G401 (cell line): ENCODE data around the gene MARK3. TPM values are rescaled to one million over a fixed set of nuclear protein-coding genes. Genes with fewer than 3 reads are reported as not detected.

Experiments used
- DNase-seq: peaks from one replicate; pipeline ENCODE4 v3.0.0-alpha.2; 2015; ENCODE audit warnings: low spot score
- in situ Hi-C: cut with HindIII; loops from 2 replicates; pipeline ENCODE4 v1.10.0; 2016; ENCODE audit warnings: low sequenced_read_pairs, mixed read lengths
- total RNA-seq: library from RNA; depleted of rRNA; stranded (reverse); fragments of >200 nt; shearing (Covaris generic); gene quantifications from 2 replicates; pipeline ENCODE4 v1.2.3, GENCODE V29; 2014

MARK3 gene
- total RNA-seq, 1 experiment from 2014 or later: 84.8 TPM

DNA sequence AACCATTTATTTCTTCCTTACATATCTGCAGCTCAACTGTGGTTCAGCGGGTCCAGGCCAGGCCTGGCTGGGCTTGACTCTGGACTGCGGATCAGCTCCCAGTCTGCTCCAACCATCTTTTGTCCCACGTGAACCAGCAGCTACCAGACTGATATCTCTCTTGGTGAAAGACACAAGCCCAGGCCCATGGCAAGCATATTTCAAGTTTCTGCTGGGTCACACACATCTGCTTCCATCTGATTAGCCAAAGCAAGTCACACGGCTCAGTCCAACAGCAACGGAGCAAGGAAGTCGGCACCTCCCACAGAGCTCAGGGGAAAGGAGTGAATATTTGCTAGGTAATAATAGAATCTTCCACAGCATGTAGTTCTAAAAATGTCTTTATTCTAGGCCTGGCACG, 24.7 kb upstream of the MARK3 start:
- DNase-seq: no peak
- in situ Hi-C loops: no loop called here

DNA sequence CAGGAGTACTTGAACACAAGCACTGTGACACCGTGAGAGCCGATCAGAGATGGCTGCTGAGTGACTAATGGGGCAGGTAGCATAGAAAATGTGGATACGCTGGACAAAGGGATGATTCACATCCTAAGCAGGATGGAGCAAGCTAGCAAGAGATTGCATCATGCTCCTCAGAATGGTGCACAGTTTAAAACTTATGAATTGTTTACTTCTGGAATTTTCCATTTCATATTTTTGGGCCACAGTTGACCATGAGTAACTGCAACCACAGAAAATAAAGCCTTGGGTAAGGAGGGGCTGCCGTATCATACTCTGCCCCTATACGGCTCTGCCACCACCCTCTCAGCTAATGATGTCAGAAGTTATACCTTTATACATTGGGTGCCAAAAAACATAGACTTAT, 23.3 kb upstream of the MARK3 start:
- no peak for DNase-seq
- in situ Hi-C loops: no loop called here

DNA sequence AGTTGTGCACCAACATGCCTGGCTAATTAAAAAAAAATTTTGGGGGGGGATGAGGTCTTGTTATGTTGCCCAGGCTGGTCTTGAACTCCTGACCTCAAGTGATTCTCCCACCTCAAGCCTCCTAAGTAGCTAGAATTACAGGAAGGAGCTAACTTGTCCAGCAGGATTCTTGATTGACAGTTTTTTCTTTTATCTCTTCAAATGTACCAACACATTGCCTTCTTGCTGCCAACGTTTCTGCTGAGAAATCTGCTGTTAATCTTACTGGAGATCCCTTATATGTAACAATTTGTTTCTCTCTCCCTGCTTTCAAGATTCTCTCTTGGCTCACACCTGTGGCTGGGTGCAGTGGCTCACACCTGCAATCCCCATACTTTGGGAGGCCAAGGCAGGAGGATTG, 22.4 kb upstream of the MARK3 start:
- no peak for DNase-seq
- in situ Hi-C loops: no loop called here

DNA sequence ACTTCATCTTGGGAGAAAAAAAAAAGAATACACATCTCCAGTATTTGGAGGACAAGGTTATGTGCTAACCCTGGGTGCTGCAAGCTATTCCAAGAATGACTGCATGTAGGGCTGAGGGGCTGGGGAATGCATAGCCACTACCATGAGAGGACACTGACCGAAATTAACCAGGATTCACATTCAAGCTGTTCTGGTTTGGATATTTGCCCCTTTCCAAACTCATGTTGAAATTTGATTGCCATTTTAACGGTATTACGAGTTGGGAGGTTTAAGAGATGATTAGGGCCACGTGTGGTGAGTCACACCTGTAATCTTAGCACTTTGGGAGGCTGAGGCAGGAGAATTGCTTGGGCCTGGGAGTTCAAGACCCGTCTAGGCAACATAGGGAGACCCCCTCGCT, 18.5 kb upstream of the MARK3 start:
- in situ Hi-C loops: no loop called here
- no peak for DNase-seq

DNA sequence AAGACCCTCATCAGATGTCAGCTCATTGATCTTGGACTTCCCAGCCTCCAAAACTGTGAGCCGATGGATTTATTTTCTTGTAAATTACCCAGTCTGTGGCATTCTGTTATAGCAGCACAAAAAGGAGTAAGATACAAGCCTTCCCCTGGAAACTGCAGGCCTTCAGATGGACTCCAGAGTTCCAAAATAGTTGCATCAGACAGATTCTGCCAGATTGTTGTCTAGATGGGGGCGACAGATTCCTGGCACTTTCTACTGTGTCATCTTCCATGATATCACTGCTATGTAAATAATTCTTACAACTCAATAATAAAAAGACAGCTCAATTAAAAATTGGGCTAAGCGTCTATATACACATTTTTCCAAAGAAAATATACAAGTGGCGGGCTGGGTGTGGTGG, 17.2 kb upstream of the MARK3 start:
- in situ Hi-C loops: no loop called here
- DNase-seq: no peak

DNA sequence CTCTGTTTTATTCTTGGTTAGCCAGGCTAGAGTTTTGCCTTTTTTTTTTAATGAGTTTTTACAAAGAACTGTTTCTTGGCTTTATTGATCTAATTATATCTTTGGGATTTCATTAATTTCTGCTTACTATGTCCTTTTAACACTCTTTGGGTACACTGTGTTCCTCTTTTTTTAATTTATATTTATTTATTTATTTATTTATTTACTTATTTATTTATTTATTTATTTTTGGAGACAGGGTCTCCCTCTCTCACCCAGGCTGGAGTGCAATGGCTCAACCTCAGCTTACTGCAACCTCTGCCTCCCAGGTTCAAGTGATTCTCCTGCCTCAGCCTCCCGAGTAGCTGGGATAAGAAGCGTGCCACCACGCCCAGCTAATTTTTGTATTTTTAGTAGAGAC, 15.1 kb upstream of the MARK3 start:
- DNase-seq: no peak
- in situ Hi-C loops: no loop called here

DNA sequence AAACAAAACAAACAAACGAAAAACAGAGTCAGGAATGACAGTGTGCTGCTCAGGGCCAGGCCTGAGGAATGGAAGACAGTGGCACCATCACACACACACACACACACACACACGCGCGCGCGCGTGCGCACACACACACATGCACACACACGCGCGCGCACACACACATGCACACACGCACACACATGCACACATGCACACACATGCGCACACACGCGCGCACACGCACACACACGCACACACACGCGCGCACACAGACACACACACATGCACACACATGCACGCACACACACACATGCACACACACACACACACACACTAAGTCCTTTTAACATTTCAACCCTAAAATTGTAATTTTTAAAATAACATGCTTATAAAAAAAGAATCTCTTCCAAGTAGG, 13.2 kb upstream of the MARK3 start:
- no peak for DNase-seq
- in situ Hi-C loops: no loop called here

DNA sequence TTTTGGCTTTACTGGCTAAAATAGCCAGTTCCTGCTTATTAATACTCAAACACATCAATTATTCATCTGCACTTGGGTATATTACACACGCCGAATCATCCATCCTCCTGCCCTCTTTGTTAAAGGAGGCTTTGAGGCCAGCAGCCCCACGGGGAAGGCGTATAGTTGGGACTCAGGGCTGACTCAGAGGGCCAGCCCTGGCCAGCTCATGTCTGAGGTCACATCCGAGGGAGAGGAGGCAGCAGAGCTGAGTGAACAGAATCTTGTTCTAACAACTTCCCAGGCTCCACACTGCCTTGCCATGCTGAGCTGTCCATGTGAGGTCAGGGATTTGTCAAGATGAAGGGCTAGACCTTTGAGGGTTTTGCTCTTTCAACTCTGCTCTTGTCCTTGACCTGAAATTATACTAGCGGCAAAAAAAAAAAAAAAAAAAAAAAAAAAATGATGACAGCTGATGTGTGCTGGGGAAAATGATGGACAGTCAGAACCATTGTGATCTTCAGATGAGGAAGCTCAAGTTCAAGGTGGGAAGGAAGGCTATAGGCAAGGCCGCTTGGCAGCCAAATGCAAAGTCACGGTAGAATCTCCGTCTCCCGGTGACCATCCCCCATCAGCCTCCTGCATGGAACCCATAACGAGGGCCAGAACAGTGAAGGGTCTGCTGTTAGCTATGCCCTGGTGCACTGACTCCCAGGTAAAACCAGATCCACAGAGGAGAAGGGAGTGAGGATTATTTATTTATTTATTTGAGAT, 12.5 kb upstream of the MARK3 start:
- in situ Hi-C loops: no loop called here
- DNase-seq: no peak

DNA sequence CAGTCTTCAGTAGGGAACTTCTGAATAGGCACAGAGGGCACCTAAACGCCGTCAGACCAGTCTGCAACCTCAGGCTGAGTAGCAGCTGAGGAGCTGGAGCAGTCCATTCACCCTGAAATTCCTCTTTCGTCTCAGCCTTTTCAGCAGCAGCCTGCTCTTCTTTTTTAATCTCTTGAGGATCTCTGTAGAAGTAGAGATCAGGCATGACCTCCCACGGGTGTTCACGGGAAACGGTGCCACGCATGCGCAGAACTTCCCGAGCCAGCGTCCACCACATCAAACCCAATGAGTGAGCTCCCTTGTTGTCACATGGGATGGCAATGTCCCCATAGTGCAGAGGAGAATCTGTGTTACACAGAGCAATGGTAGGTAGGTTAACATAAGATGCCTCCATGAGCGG, 11.1 kb upstream of the MARK3 start:
- in situ Hi-C loops: no loop called here

DNA sequence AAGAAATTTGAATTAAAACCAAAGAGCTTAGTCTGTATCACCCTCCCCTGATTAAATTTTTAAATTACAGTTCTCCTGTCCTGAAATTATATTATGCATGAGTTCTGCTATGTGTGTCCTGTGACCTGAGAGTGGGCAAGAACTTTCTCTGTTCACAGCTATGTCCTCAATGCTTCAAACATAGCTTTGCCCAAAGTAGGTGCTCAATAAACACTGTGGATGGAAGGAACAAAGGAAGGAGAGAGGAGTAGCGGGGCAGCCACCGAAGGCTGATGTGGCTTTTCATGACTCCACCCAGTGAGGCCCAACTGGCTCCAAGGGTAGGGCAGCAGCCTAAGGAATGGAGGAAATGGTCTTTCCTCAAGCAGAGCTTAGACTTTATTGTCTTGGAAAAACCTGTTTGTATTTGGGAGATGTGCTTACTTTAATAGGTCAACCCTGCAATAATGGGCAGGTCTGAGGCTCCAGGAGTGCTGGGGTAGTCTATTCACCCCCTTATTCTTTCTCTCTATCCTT, 7.6 kb upstream of the MARK3 start:
- no peak for DNase-seq
- in situ Hi-C loops: no loop called here

More for the DNA sequence above, 11.1 kb upstream of the MARK3 start:
- no peak for DNase-seq

DNA sequence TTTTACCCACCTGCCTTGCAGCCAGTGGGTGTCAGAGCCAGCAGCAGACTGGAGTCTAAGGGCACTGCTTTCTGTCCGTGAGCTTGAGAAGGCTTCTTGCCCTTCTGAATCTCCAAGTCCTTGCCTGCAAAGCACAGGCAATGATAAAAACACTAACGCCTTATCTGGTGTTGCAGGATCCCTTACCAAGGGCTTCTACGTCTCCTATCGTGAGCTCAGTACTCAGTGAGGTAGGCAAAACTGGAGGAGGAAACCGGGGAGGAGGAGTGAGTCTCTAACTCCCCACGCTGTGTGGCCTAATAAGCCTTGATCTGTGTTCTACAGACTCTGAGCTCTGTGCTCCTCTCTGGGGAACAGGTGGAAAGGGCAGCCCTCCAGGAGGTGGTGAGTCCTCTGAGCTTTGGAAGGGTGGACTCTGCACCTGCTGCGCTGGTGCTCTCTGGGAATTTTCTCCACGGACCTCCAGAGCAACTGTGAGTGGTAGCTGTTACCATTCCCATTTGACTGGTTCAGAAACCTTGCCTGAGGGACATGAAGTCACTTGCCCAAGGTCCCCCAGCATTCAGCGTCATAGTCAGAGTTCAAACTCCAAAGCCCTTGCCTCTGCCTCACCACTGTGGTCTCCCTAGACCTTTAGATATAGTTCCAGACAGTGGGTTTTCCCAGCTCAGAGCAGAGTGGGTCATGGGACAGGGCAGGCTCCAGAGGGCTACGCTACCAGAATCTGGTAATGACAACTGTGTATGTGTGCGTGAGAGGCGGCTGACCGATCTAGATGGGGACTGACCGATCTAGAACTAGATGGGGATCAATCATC, 7.0 kb upstream of the MARK3 start:
- in situ Hi-C loops: no loop called here
- no peak for DNase-seq

DNA sequence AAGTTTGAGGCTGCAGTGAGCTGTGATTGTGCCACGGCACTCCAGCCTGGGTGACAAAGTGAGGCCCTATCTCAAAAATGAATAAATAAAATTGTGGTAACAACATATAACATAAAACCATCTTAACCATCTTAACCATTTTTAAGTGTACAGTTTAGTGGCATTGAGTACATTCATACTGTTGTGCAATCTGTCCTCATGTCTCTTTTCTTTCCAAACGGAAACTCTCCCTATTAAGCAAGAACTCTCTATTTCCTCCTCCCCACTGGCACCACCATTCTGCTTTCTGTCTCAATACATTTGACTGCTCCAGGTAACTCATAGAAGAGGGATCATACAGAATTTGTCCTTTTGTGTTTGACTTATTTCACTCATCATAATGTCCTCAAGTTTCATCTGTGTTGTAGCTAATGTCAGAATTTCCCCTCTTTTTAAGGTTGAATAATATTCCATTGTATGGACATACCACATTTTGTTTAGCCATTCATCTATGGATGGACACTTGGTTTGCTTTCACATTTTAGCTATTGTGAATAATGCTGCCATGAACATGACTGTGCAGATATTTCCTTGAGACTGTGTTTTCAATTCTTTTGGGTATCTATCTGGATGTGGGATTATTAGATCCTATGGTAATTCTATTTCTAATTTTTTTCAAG, 4.4 kb upstream of the MARK3 start:
- in situ Hi-C loops: loop anchor here (5.0 kb wide), 1 partner anchor 39 kb away; no protein-coding TSS in a partner anchor

DNA sequence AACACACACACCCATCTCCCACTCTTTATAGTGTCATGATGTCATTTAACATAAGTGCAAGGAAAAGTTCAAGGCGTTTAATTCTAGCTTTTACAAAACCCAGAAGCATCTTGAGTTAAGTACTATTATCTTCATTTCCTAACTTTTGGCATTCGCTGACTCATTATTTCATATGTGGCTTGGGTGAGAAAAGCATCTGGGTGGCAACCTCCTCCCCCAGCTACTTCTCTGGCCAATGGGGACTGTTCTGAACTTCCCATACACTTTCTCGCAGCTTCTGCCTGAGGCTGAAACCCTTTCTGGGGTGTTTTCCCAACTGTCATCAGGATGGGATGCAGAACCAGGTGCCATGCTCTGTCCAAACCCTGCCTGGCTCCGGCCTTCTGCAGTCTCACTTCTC, 2.8 kb upstream of the MARK3 start:
- in situ Hi-C loops: loop anchor here (5.0 kb wide), 1 partner anchor 40 kb away; no protein-coding TSS in a partner anchor
- DNase-seq: no peak

More for the DNA sequence above, 4.4 kb upstream of the MARK3 start:
- DNase-seq: no peak

DNA sequence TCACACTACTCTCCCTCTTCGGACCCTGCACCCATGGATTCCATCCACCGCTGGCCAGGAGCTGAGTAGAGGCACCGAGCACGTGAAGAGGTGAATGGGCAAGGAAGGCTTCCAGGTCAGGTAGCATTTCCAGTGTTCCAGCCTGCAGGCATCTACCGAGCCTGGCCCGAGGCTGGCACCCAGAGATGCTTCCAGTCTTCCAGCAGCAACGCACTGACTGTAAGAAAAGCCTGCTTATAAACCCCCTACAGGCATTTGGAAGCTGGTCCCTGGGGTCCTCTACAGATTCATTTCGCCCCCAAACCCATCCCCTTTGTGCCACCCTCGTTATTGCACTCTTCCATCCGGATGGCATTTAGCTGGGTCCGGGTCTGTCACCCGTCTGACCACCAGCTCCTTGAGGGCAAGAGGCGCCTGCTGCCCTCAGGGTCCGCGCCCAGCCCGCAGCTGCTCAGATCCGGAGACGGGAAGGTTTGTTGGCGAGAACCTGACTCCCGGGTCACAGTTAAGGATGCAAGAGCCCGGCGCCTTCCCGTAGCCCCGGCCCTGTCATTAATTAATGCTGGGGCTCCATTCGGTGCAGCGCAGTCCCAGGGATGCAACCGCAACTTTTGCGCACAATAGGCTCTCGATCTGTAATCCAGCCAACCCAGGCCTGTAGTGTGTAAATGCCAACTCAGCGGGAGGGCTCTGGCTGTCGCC, 614 bp upstream of the MARK3 start:
- peak; percentile 30 for DNase-seq
- in situ Hi-C loops: loop anchor here (5.0 kb wide), 1 partner anchor 42 kb away; no protein-coding TSS in a partner anchor

DNA sequence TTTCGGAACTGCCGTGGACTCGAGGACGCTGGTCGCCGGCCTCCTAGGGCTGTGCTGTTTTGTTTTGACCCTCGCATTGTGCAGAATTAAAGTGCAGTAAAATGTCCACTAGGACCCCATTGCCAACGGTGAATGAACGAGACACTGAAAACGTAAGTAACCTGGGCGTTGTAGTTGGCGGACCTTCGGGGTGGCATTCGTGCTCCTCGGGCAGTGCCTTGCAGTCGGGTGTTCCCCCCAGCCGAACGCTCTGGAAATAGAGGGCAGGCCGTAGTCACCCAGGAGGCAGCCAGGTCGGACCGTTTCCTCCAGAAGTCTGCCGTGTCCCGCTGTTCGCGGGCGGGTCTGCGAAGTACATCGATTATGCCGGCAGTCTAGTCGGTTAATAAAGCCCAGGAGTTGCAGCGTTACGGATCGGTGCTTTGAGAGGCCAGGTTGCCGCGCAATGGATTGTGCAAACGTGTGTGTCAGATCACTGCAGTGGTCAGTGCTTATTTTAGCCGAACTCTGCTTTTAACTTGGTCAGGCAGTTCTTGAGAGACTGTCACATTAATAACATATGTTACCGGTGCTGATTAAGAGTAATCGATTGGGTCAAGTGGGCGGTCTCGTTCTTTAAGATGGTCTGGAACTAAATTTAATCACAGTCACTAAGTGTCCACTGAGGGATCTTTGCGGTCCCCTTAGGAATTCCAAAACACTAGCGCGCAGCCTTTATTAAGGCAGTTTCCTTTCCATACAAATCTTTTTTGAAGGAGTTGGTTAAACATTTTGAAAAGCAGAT, 906 bp downstream of the MARK3 start:
- in situ Hi-C loops: no loop called here
- peak; percentile 20 for DNase-seq

DNA sequence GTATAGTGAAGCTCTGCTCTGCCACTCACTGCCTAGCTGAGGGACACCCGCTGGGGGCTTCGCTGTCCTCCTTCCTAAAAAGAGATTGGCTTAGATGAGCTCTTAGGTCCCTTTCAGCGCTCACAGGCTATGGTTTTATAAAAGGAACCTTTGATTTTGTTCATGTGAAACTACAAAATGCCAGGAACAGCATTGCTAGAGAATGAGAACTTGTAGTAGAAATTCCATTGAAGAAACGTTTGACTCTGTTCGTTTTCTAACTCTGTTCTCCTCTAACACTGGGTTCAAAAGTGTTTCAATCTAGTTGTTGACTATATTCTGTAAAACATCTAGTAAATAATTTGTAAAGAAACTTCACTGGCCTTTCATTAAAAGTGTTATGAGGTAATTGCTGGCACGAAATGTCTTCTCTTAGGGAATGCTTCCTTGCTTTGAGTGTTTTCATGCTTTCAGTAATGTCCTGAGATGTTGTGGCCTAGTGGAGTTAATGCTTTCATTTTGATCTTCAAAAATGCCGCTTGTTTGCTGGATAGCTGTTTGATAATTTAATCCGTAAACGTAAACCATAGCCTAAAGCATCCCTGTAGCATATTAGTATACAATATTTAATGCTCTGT, 1.6 kb downstream of the MARK3 start:
- DNase-seq: peak; percentile 43
- in situ Hi-C loops: no loop called here

DNA sequence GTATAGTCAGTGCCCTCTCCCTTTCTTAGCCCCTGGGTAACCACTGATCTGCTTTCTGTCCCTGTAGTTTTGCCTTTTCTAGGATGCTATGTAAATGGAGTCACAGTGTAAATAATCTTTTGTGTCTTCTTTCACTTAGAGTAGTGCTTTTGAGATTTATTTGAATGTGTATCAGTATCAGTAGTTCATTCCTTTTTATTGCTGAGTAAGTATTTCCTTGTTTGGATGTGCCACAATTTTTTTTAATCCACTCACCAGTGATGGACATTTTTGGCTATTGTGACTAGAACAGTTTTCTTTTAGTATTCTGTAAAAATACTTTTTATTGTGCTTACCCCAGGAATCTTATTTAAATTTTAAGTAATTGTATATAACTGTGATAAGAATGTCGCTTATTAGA, 3.4 kb downstream of the MARK3 start:
- in situ Hi-C loops: no loop called here

DNA sequence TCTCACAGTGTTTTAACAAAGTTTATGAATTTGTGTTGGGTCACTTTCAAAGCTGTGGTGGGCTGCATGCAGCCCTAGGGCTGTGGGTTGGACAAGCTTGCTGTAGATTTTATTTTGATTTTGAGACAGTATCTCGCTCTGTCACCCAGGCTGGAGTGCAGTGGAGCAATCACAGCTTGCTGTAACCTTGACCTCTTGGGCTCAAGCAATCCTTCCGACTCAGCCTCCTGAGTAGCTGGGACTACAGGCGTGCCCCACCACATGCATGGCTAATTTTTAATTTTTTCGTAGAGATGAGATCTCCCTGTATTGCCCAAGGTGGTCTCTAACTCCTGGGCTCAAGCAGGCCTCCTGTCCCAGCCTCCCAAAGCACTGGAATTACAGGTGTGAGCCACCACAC, 5.4 kb downstream of the MARK3 start:
- no peak for DNase-seq
- in situ Hi-C loops: no loop called here

More for the DNA sequence above, 3.4 kb downstream of the MARK3 start:
- no peak for DNase-seq
